GM19372 (cell line): ENCODE data around the gene AATF.

Experiments used
- ATAC-seq: cut with Tn5 transposase; IDR thresholded peaks from one replicate; pipeline ENCODE4 v1.9.1; 2021; ENCODE audit warnings: mild to moderate bottlenecking, low read depth, moderate library complexity; ENCODE audit not compliant: unreplicated experiment

Gene AATF

GRCh38 chr17:36948717-36949460 lies at the start of gene AATF:
Gene AATF, plus strand, starts transcription at chr17:36948954. Its CDS starts 172 bp downstream, at chr17:36949126.
- ATAC-seq, result peak; percentile 95

- ATAC-seq, result no peak
These were observed 49.2 kb upstream of the AATF start for GRCh38 chr17:36899250-36900159.

GRCh38 chr17:36900160-36900512 lies 48.6 kb upstream of the AATF start:
- no peak for ATAC-seq

- ATAC-seq, result no peak
These were observed 47.2 kb upstream of the AATF start for GRCh38 chr17:36901506-36901905.

GRCh38 chr17:36907407-36907806 lies 41.3 kb upstream of the AATF start:
- no peak for ATAC-seq

GRCh38 chr17:36910513-36910912 lies 38.2 kb upstream of the AATF start:
- no peak for ATAC-seq

GRCh38 chr17:36911001-36911400 lies 37.8 kb upstream of the AATF start:
- no peak for ATAC-seq

GRCh38 chr17:36913132-36913531 lies 35.6 kb upstream of the AATF start:
- no peak for ATAC-seq

GRCh38 chr17:36918211-36918691 lies 30.5 kb upstream of the AATF start:
- no peak for ATAC-seq

GRCh38 chr17:36919407-36919968 lies 29.3 kb upstream of the AATF start:
- no peak for ATAC-seq

GRCh38 chr17:36920032-36921005 lies 28.4 kb upstream of the AATF start:
- ATAC-seq, result no peak

GRCh38 chr17:36921095-36921851 lies 27.5 kb upstream of the AATF start:
- ATAC-seq, result no peak

- ATAC-seq, result no peak
These were observed 26.6 kb upstream of the AATF start for GRCh38 chr17:36922175-36922574.

- ATAC-seq, result no peak
These were observed 24.9 kb upstream of the AATF start for GRCh38 chr17:36923814-36924221.

GRCh38 chr17:36926226-36926625 lies 22.5 kb upstream of the AATF start:
- no peak for ATAC-seq

- ATAC-seq, result no peak
These were observed 22.1 kb upstream of the AATF start for GRCh38 chr17:36926701-36927100.

- no peak for ATAC-seq
These were observed 20.0 kb upstream of the AATF start for GRCh38 chr17:36928471-36929345.

GRCh38 chr17:36929851-36930582 lies 18.7 kb upstream of the AATF start:
- no peak for ATAC-seq
